ENCODE results near the gene C7orf33.

C7orf33 gene

DNA sequence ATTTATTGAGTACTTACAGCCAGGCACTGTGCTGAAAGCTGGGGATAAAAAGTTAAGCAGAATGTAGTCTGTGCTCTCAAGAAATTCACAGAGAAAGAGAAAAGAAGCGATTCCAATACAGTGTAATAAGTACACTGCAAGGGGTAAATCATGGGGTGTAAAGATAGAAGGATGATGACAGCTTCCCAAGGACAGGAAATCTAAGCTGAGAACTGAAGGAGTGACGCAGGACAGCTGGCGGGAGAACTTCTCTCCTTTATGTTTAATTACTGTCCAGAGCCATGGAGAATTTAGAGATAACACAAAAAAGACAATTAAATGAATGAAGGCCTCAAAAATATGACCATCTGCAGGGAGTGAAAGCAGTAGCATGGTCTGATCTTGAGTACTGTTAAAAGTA, 34.8 kb downstream of the C7orf33 start:
- DNase-seq (ENCODE audit: low read depth in 2 of 2, low spot score in 1 of 2) = no peak

DNA sequence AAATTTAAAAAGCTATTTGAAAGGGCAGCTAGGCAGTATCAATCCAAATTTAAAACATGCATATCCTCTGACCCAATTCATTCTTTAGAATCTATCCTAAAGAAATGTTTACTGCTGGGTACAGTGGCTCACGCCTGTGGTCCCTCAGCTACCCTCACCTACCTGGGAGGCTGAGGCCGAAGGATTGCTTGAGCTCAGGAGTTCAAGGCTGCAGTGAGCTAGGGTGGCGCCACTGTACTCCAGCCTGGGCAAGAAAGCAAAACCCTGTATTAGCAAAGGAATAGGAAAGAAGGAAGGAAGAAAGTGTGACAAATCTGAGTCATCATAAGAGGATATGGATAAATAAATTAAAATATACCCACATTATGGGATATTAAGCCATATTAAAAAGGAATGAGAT, 36.3 kb downstream of the C7orf33 start:
- DNase-seq (ENCODE audit: low read depth in 2 of 2, low spot score in 1 of 2) = no peak

DNA sequence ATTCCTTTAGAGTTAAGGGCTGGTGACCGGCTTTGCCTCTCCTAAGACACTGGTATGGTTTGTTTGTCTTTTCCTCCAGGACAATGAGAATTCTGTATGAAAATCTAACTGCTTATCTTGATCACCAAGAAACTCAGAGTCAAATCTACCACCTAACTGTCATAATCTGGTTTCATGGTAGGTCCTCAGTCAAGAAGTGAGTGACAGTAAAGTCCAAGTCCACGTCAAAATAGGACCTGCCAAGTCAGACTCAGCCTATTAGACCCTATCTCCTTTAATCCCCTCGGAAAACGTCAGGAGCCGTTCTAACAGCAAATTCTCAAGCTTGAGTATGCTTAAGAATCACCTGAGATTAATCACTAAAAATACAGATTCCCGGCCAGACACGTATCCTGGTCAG, 37.4 kb downstream of the C7orf33 start:
- no peak for DNase-seq (ENCODE audit: low read depth in 2 of 2, low spot score in 1 of 2)

DNA sequence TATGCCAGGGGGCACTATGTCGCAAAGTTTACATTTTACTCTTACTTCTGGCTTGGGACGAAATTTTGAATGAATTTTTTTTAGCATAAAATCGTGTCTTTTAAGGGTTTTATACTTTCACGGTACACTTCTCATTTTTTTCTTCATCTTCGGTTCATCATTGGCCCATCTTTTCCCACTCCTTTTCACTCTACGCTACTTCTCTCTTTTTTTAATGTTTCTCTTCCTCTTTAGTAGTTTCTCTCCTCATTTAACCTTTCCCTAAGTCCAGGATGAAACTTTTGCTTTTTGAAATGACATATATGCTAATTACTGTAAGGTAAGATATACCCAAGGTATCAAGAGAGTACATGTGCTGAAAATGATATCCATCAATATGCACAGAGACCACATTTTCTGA, 39.5 kb downstream of the C7orf33 start:
- no peak for DNase-seq (ENCODE audit: low read depth in 2 of 2, low spot score in 1 of 2)

DNA sequence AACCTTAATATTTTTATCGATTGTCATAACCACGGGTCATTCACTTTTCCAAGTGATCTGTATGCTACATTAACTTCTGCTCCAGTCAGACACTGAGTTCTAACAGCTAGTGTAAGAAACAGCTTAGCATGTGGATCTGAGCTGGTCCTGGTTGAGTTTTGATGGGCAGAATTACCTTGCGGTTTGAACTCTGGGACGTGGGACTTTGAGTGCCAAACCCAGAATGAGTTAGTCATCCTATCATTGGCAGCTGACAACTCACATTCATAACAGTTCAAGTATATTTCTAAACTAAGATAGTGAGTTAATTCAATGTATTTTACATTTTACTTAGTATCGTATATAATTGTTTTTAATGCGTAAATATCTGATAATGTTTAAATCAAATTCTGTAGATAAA, 43.2 kb downstream of the C7orf33 start:
- DNase-seq (ENCODE audit: low read depth in 2 of 2, low spot score in 1 of 2) = no peak

DNA sequence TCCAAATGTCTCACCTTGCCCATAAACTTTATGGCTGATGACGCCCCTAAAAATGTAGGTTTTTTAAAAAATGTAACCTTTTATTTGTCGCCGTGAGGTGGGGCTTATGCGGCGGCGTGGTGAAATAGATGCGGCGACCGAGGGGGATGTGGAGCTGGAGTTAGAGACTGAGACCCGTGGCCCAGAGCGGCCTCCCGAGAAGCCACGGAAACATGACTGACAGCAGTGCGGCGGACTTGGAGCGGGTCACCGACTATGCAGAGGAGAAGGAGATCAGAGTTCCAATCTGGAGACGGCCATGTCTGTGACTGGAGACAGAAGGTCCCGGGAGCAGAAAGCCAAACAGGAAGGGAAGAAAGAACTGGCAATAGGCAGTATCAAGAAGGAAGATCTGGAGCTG, 46.5 kb downstream of the C7orf33 start:
- no peak for DNase-seq (ENCODE audit: low read depth in 2 of 2, low spot score in 1 of 2)

DNA sequence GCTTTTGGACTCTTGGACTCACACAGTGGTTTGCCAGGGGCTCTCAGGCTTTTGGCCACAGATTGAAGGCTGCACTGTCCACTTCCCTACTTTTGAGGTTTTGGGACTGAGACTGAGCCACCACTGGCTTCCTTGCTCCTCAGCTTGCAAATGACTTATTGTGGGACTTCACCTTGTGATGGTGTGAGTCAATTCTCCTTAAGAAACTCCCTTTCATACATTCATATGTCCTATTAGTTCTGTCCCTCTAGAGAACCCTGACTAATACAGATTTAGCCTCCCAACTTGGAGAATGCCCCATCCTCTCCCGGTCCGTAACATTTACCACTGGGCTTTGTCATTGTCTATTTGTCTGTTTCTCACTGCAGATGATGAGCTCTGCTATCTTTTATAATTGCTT, 55.3 kb downstream of the C7orf33 start:
- DNase-seq (ENCODE audit: low read depth in 2 of 2, low spot score in 1 of 2) = no peak

DNA sequence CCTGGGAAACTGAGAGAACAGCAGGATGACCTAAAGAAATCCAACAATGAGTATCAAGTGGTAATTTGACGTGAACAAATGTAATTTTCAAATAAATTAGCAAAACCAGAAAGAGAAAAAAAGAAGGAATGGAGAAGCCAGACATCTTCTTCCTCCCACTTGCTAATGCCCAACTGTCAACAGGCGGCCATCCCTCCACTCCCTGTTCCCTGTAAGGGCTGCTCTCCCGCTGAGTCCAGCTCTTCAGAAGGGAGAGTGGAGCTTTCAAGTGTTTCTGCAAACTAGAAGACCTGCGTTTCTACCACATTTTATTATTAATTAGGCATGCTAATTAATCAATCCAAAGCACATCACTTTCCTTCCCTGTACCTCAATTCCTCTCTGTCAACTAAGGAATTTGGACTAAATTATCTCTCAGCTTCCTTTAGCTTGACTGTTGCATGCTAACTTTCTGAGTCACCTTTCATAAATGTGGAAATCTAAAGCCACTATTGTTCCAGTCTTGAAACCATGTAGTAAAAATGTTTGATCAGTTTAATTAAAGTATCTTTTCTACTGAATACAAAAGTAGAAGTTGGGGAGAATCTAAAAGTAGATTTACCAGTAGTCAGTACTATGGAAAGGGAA, 59.8 kb downstream of the C7orf33 start:
- no peak for DNase-seq (ENCODE audit: low read depth in 2 of 2, low spot score in 1 of 2)

DNA sequence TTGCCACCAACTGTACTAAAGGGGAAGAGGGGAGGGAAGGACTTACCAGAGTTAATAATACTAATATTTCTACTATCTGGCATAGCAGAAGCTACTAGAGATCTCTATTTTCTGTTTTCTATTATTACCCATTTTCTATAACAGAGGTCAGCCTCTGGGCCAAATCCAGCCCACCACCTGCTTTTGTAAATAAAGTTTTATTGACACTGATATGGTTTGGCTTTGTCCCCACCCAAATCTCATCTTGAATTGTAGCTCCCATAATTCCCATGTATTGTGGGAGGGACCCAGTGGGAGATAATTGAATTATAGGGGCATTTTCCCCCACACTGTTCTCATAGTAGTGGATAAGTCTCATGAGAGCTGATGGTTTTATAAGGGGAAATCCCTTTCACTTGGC, 62.2 kb downstream of the C7orf33 start:
- no peak for DNase-seq (ENCODE audit: low read depth in 2 of 2, low spot score in 1 of 2)

DNA sequence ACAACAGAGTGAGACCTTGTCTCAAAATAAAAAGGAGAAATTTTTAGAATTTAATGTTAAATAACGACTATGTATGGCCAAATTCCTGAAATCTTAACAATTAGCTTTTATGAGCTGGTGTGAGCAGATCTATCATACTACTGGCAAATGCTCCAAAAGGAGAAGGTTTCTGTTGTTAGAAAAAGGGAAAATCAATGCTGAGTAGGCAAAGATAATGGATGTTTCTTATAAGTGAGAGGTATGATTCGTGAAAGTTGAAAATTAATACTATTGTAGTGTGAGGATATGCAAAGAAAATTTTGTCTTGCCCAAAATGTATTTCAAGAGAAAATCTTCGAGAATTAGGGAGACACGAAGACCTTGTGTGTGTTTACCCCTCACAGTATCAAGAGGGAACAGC, 67.4 kb downstream of the C7orf33 start:
- no peak for DNase-seq (ENCODE audit: low read depth in 2 of 2, low spot score in 1 of 2)

DNA sequence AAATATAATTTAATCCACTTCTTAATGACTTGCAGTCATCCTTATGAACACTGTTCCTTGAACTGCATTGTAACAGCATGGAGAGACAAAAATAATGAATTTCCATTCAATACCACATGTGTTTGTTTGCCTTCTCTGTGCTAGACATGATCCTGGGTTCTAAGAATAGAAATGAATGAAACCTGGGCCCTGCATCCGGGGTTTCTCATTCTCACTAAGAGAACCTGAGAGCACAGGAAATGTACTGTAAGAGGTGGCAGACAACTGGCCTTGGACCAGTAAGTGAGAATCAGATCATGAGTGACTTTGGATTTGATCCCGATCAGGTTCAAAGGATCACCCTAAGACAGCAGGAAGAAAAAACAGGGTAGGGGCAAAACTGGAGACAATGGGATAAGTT, 70.9 kb downstream of the C7orf33 start:
- no peak for DNase-seq (ENCODE audit: low read depth in 2 of 2, low spot score in 1 of 2)

DNA sequence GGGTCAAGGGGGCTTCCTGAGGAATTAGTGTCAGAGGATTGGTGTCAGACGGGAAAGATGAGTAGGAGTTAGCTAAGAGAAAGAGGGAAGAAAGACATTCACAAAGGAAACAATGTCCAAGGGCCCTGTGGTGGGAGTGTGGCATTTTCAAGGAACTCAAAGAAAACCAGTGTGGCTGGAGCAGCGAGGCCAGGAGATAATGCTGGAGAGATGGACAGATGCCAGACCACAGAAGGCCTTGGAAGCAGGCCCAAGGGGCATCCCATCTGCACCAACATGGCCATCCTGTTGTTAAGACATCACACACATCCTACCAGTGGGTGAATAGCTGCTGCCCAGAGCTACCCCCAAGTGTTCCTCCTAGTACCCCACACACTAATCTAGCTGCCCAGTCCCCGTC, 72.1 kb downstream of the C7orf33 start:
- DNase-seq (ENCODE audit: low read depth in 2 of 2, low spot score in 1 of 2) = no peak

DNA sequence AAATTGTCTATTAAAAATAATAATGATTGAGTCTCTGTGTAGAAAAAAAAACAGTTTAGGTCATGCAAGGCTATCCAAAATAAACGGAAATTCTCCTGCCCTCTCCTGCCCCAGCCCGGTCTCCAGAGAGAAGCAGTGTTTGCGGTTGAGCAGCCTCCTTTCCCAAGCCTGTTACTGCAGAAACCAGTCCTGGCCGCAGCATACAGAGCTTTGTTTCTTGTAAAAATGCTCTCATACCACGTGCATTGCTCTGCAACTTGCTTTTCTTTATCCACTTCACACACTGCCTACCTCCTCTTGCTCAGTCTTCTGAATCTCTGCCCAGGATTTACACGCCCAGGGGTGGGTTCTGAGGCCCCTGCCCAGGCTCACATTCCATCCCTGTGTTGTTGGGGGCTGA, 73.8 kb downstream of the C7orf33 start:
- no peak for DNase-seq (ENCODE audit: low read depth in 2 of 2, low spot score in 1 of 2)

DNA sequence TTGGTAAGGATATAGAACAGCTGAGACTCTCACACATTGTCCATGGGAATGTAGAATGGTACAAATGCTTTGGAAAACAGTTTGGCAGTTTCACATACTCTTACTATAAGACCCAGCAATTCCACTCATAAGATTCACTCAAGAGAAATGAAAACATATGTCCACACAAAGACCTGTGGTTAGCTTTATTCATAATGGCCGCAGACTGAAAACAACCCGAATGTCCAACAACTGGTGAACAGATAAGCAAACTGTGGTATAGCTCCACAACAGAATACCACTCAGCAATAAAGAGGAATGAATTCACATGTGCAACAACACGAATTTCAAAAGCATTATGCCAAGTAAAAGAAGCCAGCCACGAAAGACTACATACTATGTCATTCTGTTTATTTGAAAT, 74.7 kb downstream of the C7orf33 start:
- no peak for DNase-seq (ENCODE audit: low read depth in 2 of 2, low spot score in 1 of 2)
